SK-N-SH (cell line): ENCODE results near the gene MGAT5B. TPM values are rescaled to one million over a fixed set of nuclear protein-coding genes. Genes with fewer than 3 reads are reported as not detected.

ENCODE experiments used
- CTCF ChIA-PET: fragments of 300-600, 350-600 bp; formaldehyde crosslinking; extraction: SDS; loops from one replicate; lab custom pipeline; 2021; lab: Yijun Ruan, JAX
- POLR2A ChIA-PET: fragments of 350-600 bp; sonication (Branson Sonifier 250); formaldehyde crosslinking; extraction: SDS; loops from one replicate; lab custom pipeline; 2020; ENCODE audit warnings: antibody characterized with exemption, inconsistent platforms; lab: Yijun Ruan, JAX
- DNase-seq: peaks from one replicate; pipeline ENCODE4 v3.0.0; 2012
- H2AFZ ChIP-seq: fragments of 200-600 bp; sonication (generic); 2 replicates; pipeline ENCODE4 v1.8.1; 2016; ENCODE audit warnings: antibody characterized with exemption, mild to moderate bottlenecking, low read depth
- H3F3A ChIP-seq: fragments of 200-600 bp; sonication (generic); replicated peaks from 2 replicates; pipeline ENCODE3; 2016; ENCODE audit warnings: antibody characterized with exemption, mild to moderate bottlenecking; ENCODE audit not compliant: insufficient read depth
- H3K27ac ChIP-seq, 2 experiments: fragments of 200-500 bp in 1 of 2; fragments of 200-600 bp in 1 of 2; sonication (Bioruptor generic) in 1 of 2; sonication (generic), shearing (Covaris generic) in 1 of 2; 2 replicates each; pipeline versions ENCODE4 v1.5.1 to v1.6.1; 2014 to 2016; ENCODE audit warnings: low read depth in 2 of 2, inconsistent platforms in 1 of 2, low read length in 1 of 2, mild to moderate bottlenecking in 1 of 2, mixed read lengths in 1 of 2
- H3K27me3 ChIP-seq: fragments of 200-600 bp; sonication (generic), shearing (Covaris generic); 2 replicates; pipeline ENCODE4 v1.6.1; 2016; ENCODE audit warnings: mixed run types; ENCODE audit not compliant: insufficient read depth
- H3K36me3 ChIP-seq, 2 experiments: fragments of 200-500 bp in 1 of 2; fragments of 200-600 bp in 1 of 2; sonication (Bioruptor generic) in 1 of 2; sonication (generic) in 1 of 2; replicated peaks in 1 of 2; 2 replicates each; pipeline versions ENCODE3 to v1.5.1; 2014 to 2016; ENCODE audit warnings: low read length in 1 of 2, mild to moderate bottlenecking in 1 of 2; ENCODE audit not compliant: insufficient read depth in 2 of 2, control insufficient read depth in 1 of 2
- H3K4me1 ChIP-seq, 2 experiments: fragments of 200-500 bp in 1 of 2; fragments of 200-600 bp in 1 of 2; sonication (Bioruptor generic) in 1 of 2; sonication (generic), shearing (Covaris generic) in 1 of 2; 2 replicates each; pipeline versions ENCODE4 v1.5.1 to v1.6.1; 2014 to 2016; ENCODE audit warnings: low read depth in 1 of 2, low read length in 1 of 2, mixed run types in 1 of 2; ENCODE audit not compliant: insufficient read depth in 2 of 2, control insufficient read depth in 1 of 2
- H3K4me2 ChIP-seq: fragments of 200-600 bp; sonication (generic), shearing (Covaris generic); 2 replicates; pipeline ENCODE4 v1.6.1; 2017; ENCODE audit warnings: mixed run types
- H3K4me3 ChIP-seq, 2 experiments: fragments of 200-500 bp in 1 of 2; fragments of 200-600 bp in 1 of 2; sonication (Bioruptor generic) in 1 of 2; sonication (generic), shearing (Covaris generic) in 1 of 2; 2 replicates each; pipeline versions ENCODE4 v1.5.1 to v1.8.1; 2014 to 2016; ENCODE audit warnings: low read depth in 2 of 2, inconsistent platforms in 1 of 2, low read length in 1 of 2, mild to moderate bottlenecking in 1 of 2, mixed read lengths in 1 of 2, moderate library complexity in 1 of 2
- H3K79me2 ChIP-seq: fragments of 200-600 bp; sonication (generic); 2 replicates; pipeline ENCODE4 v1.8.1; 2017; ENCODE audit warnings: mild to moderate bottlenecking; ENCODE audit not compliant: insufficient read depth
- H3K9ac ChIP-seq: fragments of 200-600 bp; sonication (generic); 2 replicates; pipeline ENCODE4 v1.6.1; 2017; ENCODE audit warnings: mixed run types
- H3K9me2 ChIP-seq: fragments of 200-600 bp; sonication (generic); 2 replicates; pipeline ENCODE4 v1.6.1; 2017; ENCODE audit warnings: mixed run types
- H3K9me3 ChIP-seq: fragments of 200-600 bp; sonication (generic); 2 replicates; pipeline ENCODE4 v1.6.1; 2017; ENCODE audit warnings: mixed run types, mild to moderate bottlenecking, moderate library complexity
- H4K20me1 ChIP-seq: fragments of 200-600 bp; sonication (generic); 2 replicates; pipeline ENCODE4 v1.6.1; 2017; ENCODE audit warnings: mild to moderate bottlenecking, mixed run types; ENCODE audit not compliant: insufficient read depth
- ELF1 ChIP-seq: IDR thresholded peaks from 2 replicates; pipeline ENCODE4 v1.4.0; 2012
- JUND ChIP-seq: IDR thresholded peaks from 2 replicates; pipeline ENCODE4 v1.4.0; 2012
- NRF1 ChIP-seq: IDR thresholded peaks from 2 replicates; pipeline ENCODE4 v1.6.1; 2012; ENCODE audit warnings: low read depth, mild to moderate bottlenecking, low read length
- PBX3 ChIP-seq: IDR thresholded peaks from 2 replicates; pipeline ENCODE4; 2012
- RAD21 ChIP-seq: IDR thresholded peaks from 2 replicates; pipeline ENCODE4 v1.6.1; 2012; ENCODE audit warnings: mild to moderate bottlenecking, low read length
- REST ChIP-seq: IDR thresholded peaks from 2 replicates; pipeline ENCODE4 v1.6.1; 2012; ENCODE audit warnings: mild to moderate bottlenecking, low read depth, low read length, moderate library complexity
- TEAD4 ChIP-seq: IDR thresholded peaks from 2 replicates; pipeline ENCODE4 v1.4.0; 2012; ENCODE audit warnings: mild to moderate bottlenecking, borderline replicate concordance; ENCODE audit not compliant: insufficient read depth
- USF2 ChIP-seq: fragments of 150-350 bp; IDR thresholded peaks from 2 replicates; pipeline ENCODE4 v1.6.1; 2017; ENCODE audit warnings: antibody characterized with exemption, low read length, low read depth, borderline replicate concordance
- WGBS: methylation state at CpG from one replicate; pipeline ENCODE4 v1.1.6; 2017; ENCODE audit warnings: low lambda C conversion rate; 5-methylcytosine and 5-hydroxymethylcytosine counted together
- polyA plus RNA-seq, 3 experiments: library from polyadenylated mRNA; depleted of rRNA; stranded (reverse); fragments of >200 nt; gene quantifications; 2 replicates each; pipeline ENCODE4 v1.2.3, GENCODE V29; 2012

The MGAT5B gene
- polyA plus RNA-seq, 1 of the 3 experiments (the other 2 are of a cell fraction) = 13.8 TPM

- no peak for TF ChIP-seq PBX3
- TF ChIP-seq JUND = no peak
- peak; percentile 79 for TF ChIP-seq REST
- no peak for TF ChIP-seq ELF1
- no peak for TF ChIP-seq TEAD4
- no peak for TF ChIP-seq NRF1
- Histone ChIP-seq H3K9me3 (no peaks in the 10 kb centered on the region), H3K36me3 (no peaks in the 10 kb centered on the region), H3K9me2 (no peaks in the 10 kb centered on the region), H2AFZ (no peak overlapping the region), H3K4me3 (no peak overlapping the region), H3K9ac (no peak overlapping the region), H3F3A (no peaks in the 10 kb centered on the region), H3K4me2 (no peak overlapping the region), H3K27ac (no peak overlapping the region), H3K27me3 (no peaks in the 10 kb centered on the region), H3K79me2 (no peaks in the 10 kb centered on the region), H4K20me1 (no peaks in the 10 kb centered on the region), H3K4me1 (peaks cover 0 to 4% of the 10 kb centered on the region in 2 experiments; a peak in 1 of 4 replicates)
- peak; percentile 53 for DNase-seq
- ChIA-PET POLR2A (interaction anchor here (1.1 kb wide), 1 partner anchor 8 kb away, joined by 3 read pairs; no protein-coding TSS in a partner anchor), CTCF (interaction anchor here (0.6 to 3.0 kb wide), 6 partner anchors 10 to 240 kb away, joined by 3 to 10 read pairs (median 4); no protein-coding TSS in a partner anchor)
- WGBS = 76% methylated on average over 23 of the region's 24 CpGs
Measured at GRCh38 chr17:76826330-76827068, 41.7 kb upstream of the MGAT5B start.

GRCh38 chr17:76827736-76828135, 40.5 kb upstream of the MGAT5B start:
- TF ChIP-seq USF2 (no peak), JUND (no peak), RAD21 (no peak)
- peaks cover 0 to 4% of the 10 kb centered on the region in 2 experiments; a peak in 1 of 4 replicates for H3K4me1 ChIP-seq
- H3K9me2 ChIP-seq = no peaks in the 10 kb centered on the region
- H3K79me2 ChIP-seq = no peaks in the 10 kb centered on the region
- POLR2A ChIA-PET = no interaction called here
- WGBS = 81% methylated on average over 14 of the region's 14 CpGs
- no peak overlapping the region for H3K4me3 ChIP-seq
- DNase-seq = no peak
- CTCF ChIA-PET = interaction anchor here (1.3 to 3.1 kb wide), 5 partner anchors 10 to 239 kb away, joined by 4 to 18 read pairs (median 10); partner anchors contain the start of gene MGAT5B
- H3K9me3 ChIP-seq = no peaks in the 10 kb centered on the region
- no peak overlapping the region for H2AFZ ChIP-seq
- H4K20me1 ChIP-seq = no peaks in the 10 kb centered on the region
- H3K4me2 ChIP-seq = no peak overlapping the region
- no peaks in the 10 kb centered on the region for H3K36me3 ChIP-seq
- H3F3A ChIP-seq = no peaks in the 10 kb centered on the region
- H3K9ac ChIP-seq = no peak overlapping the region
- no peak overlapping the region for H3K27ac ChIP-seq
- no peaks in the 10 kb centered on the region for H3K27me3 ChIP-seq
